ENCODE measurements around the gene HABP4. TPM values are rescaled to one million over a fixed set of nuclear protein-coding genes. Genes with fewer than 3 reads are reported as not detected.

Gene HABP4
- total and polyA plus RNA-seq, 10 of the 15 experiments (the other 5 are each of a cell fraction or from before 2014, with no cell fraction given), result 1.6 to 15.4 (median 11.6) TPM

- in situ Hi-C loops (cut with MboI), result loop anchor here (25.0 kb wide), 1 partner anchor 1213 kb away; the partner anchor contains the start of genes NCBP1 and TSTD2
- BruUV-seq (replicated peaks), result no TSS peak
- no peak overlapping the region for H3K4me3 ChIP-seq
- WGBS (ENCODE audit: insufficient coverage, insufficient replicate concordance, low lambda C conversion rate, missing lambda C conversion rate), result 67% methylated on average over 6 of the region's 6 CpGs
- ATAC-seq (no peak), DNase-seq (ENCODE audit: low read depth, low spot score) (no peak), FAIRE-seq (no peak)
- H3K27ac ChIP-seq (ENCODE audit: control insufficient read depth, insufficient read depth), result no peak overlapping the region
- no peaks in the 10 kb centered on the region for H3K9me3 ChIP-seq (replicated peaks; ENCODE audit: control insufficient read depth, insufficient read depth, low read length)
- CTCF ChIA-PET, result interaction anchor here (1.1 kb wide), 1 partner anchor 18 kb away, joined by 6 read pairs; no protein-coding TSS in a partner anchor
- H4K20me1 ChIP-seq (ENCODE audit: control insufficient read depth, insufficient read depth), result no peaks in the 10 kb centered on the region
- no peak overlapping the region for H3K4me2 ChIP-seq (ENCODE audit: control insufficient read depth, insufficient read depth)
- POLR2A ChIA-PET, result interaction anchor here (0.6 to 2.1 kb wide), 3 partner anchors 10 to 137 kb away, joined by 4 to 6 read pairs (median 4); partner anchors contain the start of gene HABP4
- no peak overlapping the region for H3K9ac ChIP-seq (ENCODE audit: control insufficient read depth, insufficient read depth, low read length)
- H3K36me3 ChIP-seq (ENCODE audit: control insufficient read depth in 2 of 2, insufficient read depth in 2 of 2, low read length in 1 of 2), result no peaks in the 10 kb centered on the region
- SMC1A ChIA-PET (ENCODE audit: uncharacterized antibody, unreplicated experiment), result interaction anchor here (0.6 to 3.4 kb wide), 4 partner anchors 17 to 97 kb away, joined by 3 to 16 read pairs (median 6); partner anchors contain the start of gene HABP4
- no peaks in the 10 kb centered on the region for H3K79me2 ChIP-seq (ENCODE audit: control insufficient read depth, insufficient read depth, low read length)
- peaks cover 14% of the 10 kb centered on the region for H3K4me1 ChIP-seq (ENCODE audit: control insufficient read depth, insufficient read depth, low read length)
- RAD21 ChIA-PET (ENCODE audit: unreplicated experiment), result interaction anchor here (1.3 to 2.0 kb wide), 2 partner anchors 18 to 26 kb away, joined by 3 to 5 read pairs; partner anchors contain the start of gene HABP4
- intact Hi-C loops (cut with micrococcal nuclease; ENCODE audit: unreplicated experiment), result no loop called here
- H3K27me3 ChIP-seq (replicated peaks in 1 of 2; ENCODE audit: control insufficient read depth in 2 of 2, insufficient read depth in 2 of 2, low read length in 1 of 2), result no peaks in the 10 kb centered on the region
- H2AFZ ChIP-seq (ENCODE audit: control insufficient read depth, low read depth, low read length), result no peak overlapping the region
- no peak for TF ChIP-seq SMAD5 (IDR thresholded peaks at IDR 0.05; ENCODE audit: low read depth)
- TF ChIP-seq, protein P1, sequence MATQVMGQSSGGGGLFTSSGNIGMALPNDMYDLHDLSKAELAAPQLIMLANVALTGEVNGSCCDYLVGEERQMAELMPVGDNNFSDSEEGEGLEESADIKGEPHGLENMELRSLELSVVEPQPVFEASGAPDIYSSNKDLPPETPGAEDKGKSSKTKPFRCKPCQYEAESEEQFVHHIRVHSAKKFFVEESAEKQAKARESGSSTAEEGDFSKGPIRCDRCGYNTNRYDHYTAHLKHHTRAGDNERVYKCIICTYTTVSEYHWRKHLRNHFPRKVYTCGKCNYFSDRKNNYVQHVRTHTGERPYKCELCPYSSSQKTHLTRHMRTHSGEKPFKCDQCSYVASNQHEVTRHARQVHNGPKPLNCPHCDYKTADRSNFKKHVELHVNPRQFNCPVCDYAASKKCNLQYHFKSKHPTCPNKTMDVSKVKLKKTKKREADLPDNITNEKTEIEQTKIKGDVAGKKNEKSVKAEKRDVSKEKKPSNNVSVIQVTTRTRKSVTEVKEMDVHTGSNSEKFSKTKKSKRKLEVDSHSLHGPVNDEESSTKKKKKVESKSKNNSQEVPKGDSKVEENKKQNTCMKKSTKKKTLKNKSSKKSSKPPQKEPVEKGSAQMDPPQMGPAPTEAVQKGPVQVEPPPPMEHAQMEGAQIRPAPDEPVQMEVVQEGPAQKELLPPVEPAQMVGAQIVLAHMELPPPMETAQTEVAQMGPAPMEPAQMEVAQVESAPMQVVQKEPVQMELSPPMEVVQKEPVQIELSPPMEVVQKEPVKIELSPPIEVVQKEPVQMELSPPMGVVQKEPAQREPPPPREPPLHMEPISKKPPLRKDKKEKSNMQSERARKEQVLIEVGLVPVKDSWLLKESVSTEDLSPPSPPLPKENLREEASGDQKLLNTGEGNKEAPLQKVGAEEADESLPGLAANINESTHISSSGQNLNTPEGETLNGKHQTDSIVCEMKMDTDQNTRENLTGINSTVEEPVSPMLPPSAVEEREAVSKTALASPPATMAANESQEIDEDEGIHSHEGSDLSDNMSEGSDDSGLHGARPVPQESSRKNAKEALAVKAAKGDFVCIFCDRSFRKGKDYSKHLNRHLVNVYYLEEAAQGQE (IDR thresholded peaks at IDR 0.05; ENCODE audit: low read depth, low read length), result no peak
- no peak for TF ChIP-seq PAX8 (IDR thresholded peaks at IDR 0.05)
- no peak for TF ChIP-seq ZZZ3 (IDR thresholded peaks at IDR 0.05; ENCODE audit: control insufficient read depth, insufficient read length, low read depth)
- no peak for TF ChIP-seq IKZF1 (conservative IDR thresholded peaks at IDR 0.05)
- TF ChIP-seq JUND (IDR thresholded peaks at IDR 0.05; ENCODE audit: low read depth, low read length), result no peak
- no peak for TF ChIP-seq NBN (IDR thresholded peaks at IDR 0.05)
- no peak for TF ChIP-seq ZBTB40 (IDR thresholded peaks at IDR 0.05; ENCODE audit: borderline replicate concordance)
- no peak for TF ChIP-seq ASH2L (IDR thresholded peaks at IDR 0.05; ENCODE audit: borderline replicate concordance, low read depth)
- TF ChIP-seq USF2 (IDR thresholded peaks at IDR 0.05; ENCODE audit: borderline replicate concordance, low read depth, low read length), result no peak
- TF ChIP-seq SIN3A (IDR thresholded peaks at IDR 0.05; ENCODE audit: low read depth, low read length), result no peak
- TF ChIP-seq CBFB (IDR thresholded peaks at IDR 0.05; ENCODE audit: low read depth), result no peak
Observed at GRCh38 chr9:96423985-96424336, 26.0 kb upstream of the HABP4 start.

All from GM12878 (cell line).